ENCODE measurements around the gene SMC1B. TPM values are rescaled to one million over a fixed set of nuclear protein-coding genes. Genes with fewer than 3 reads are reported as not detected.
A peak's percentile ranks its signal among the peaks of the same experiment; 100 is the strongest.
"Not testable (repeated sequence)": the region's sequence is repeated elsewhere in the genome, so short reads cannot be mapped to it uniquely, and the experiment has no call there.

Gene SMC1B
- total RNA-seq, 4 donors from 2014 or later, result 0.13 TPM; not detected in 3

- DNase-seq (ENCODE audit: extremely low spot score), result no peak
- Histone ChIP-seq H3K27ac (replicated peaks in 1 of 4) (no peak overlapping the region), H3K27me3 (no peaks in the 10 kb centered on the region), H3K4me3 (no peak overlapping the region), H3K4me1 (peaks cover 0 to 23% (median 12%) of the 10 kb centered on the region in 4 donors), H3K36me3 (no peaks in the 10 kb centered on the region), H3K9me3 (no peaks in the 10 kb centered on the region)
- WGBS, result 95% methylated on average over 3 of the region's 3 CpGs
- intact Hi-C loops (cut with DNase I), result no loop called here
- TF ChIP-seq CTCF (IDR thresholded peaks at IDR 0.05) (no peak), EP300 (IDR thresholded peaks at IDR 0.05) (no peak), POLR2AphosphoS5 (IDR thresholded peaks at IDR 0.05) (no peak), POLR2A (IDR thresholded peaks at IDR 0.05; ENCODE audit: low read depth) (no peak)
These were observed 30.8 kb upstream of the SMC1B start for GRCh38 chr22:45444168-45444567.

GRCh38 chr22:45442116-45442515, 28.7 kb upstream of the SMC1B start:
- 91% methylated on average over 5 of the region's 5 CpGs for WGBS

GRCh38 chr22:45441138-45441537, 27.7 kb upstream of the SMC1B start:
- no peak overlapping the region for H3K4me3 ChIP-seq
- H3K9me3 ChIP-seq, result no peaks in the 10 kb centered on the region
- H3K4me1 ChIP-seq, result peaks cover 0 to 11% (median 8%) of the 10 kb centered on the region in 4 donors
- DNase-seq (ENCODE audit: extremely low spot score), result no peak
- no peak for TF ChIP-seq EP300 (IDR thresholded peaks at IDR 0.05)
- no peak for TF ChIP-seq POLR2A (IDR thresholded peaks at IDR 0.05; ENCODE audit: low read depth)
- peak; percentile 55 to 69 (median 66) for TF ChIP-seq CTCF (IDR thresholded peaks at IDR 0.05)
- peak; percentile 47 to 54 for TF ChIP-seq POLR2AphosphoS5 (IDR thresholded peaks at IDR 0.05)
- H3K27ac ChIP-seq (replicated peaks in 1 of 4), result peak overlapping the region in 1 of 4 donors; percentile 44
- no peaks in the 10 kb centered on the region for H3K27me3 ChIP-seq
- intact Hi-C loops (cut with DNase I), result loop anchor here (1.0 kb wide), 1 partner anchor 113 kb away; no protein-coding TSS in a partner anchor
- WGBS, result 33% methylated on average over 10 of the region's 10 CpGs
- H3K36me3 ChIP-seq, result no peaks in the 10 kb centered on the region

More at GRCh38 chr22:45442116-45442515, 28.7 kb upstream of the SMC1B start:
- H3K27ac ChIP-seq (replicated peaks in 1 of 4), result no peak overlapping the region
- H3K4me1 ChIP-seq, result peaks cover 0 to 11% (median 8%) of the 10 kb centered on the region in 4 donors
- H3K9me3 ChIP-seq, result no peaks in the 10 kb centered on the region
- H3K27me3 ChIP-seq, result no peaks in the 10 kb centered on the region
- DNase-seq (ENCODE audit: extremely low spot score), result no peak
- TF ChIP-seq POLR2A (IDR thresholded peaks at IDR 0.05; ENCODE audit: low read depth) (no peak), EP300 (IDR thresholded peaks at IDR 0.05) (no peak), POLR2AphosphoS5 (IDR thresholded peaks at IDR 0.05) (no peak), CTCF (IDR thresholded peaks at IDR 0.05) (no peak)
- H3K36me3 ChIP-seq, result no peaks in the 10 kb centered on the region
- H3K4me3 ChIP-seq, result no peak overlapping the region
- intact Hi-C loops (cut with DNase I), result no loop called here

- H3K27ac ChIP-seq (replicated peaks in 1 of 4), result peak overlapping the region in 1 of 4 donors; percentile 44
- intact Hi-C loops (cut with DNase I), result loop anchor here (1.0 kb wide), 1 partner anchor 114 kb away; no protein-coding TSS in a partner anchor
- peaks cover 0 to 15% (median 10%) of the 10 kb centered on the region in 4 donors for H3K4me1 ChIP-seq
These were observed 27.3 kb upstream of the SMC1B start for GRCh38 chr22:45440688-45441087.

GRCh38 chr22:45438336-45438735, 24.9 kb upstream of the SMC1B start:
- intact Hi-C loops (cut with DNase I), result no loop called here
- no peak for DNase-seq (ENCODE audit: extremely low spot score)
- H3K27me3 ChIP-seq, result no peaks in the 10 kb centered on the region
- TF ChIP-seq POLR2AphosphoS5 (IDR thresholded peaks at IDR 0.05), result no peak
- no peak for TF ChIP-seq POLR2A (IDR thresholded peaks at IDR 0.05; ENCODE audit: low read depth)
- no peak for TF ChIP-seq EP300 (IDR thresholded peaks at IDR 0.05)
- H3K36me3 ChIP-seq, result no peaks in the 10 kb centered on the region
- no peak overlapping the region for H3K27ac ChIP-seq (replicated peaks in 1 of 4)
- no peak overlapping the region for H3K4me3 ChIP-seq
- no peaks in the 10 kb centered on the region for H3K9me3 ChIP-seq
- H3K4me1 ChIP-seq, result peaks cover 6 to 23% (median 16%) of the 10 kb centered on the region in 4 donors

More at GRCh38 chr22:45440688-45441087, 27.3 kb upstream of the SMC1B start:
- H3K27me3 ChIP-seq; H3K4me3 ChIP-seq; H3K36me3 ChIP-seq; DNase-seq (ENCODE audit: extremely low spot score); H3K9me3 ChIP-seq: not testable (repeated sequence)
- WGBS, result 68% methylated on average over 13 of the region's 13 CpGs

Measured in esophagus muscularis mucosa (tissue), 4 donors.